Measurements from ENCODE around the gene PSME3IP1. TPM values are rescaled to one million over a fixed set of nuclear protein-coding genes. Genes with fewer than 3 reads are reported as not detected.
A peak's percentile ranks its signal among the peaks of the same experiment; 100 is the strongest.

Gene PSME3IP1
- total RNA-seq, 1 donor from 2014 or later: 80.5 TPM

DNA sequence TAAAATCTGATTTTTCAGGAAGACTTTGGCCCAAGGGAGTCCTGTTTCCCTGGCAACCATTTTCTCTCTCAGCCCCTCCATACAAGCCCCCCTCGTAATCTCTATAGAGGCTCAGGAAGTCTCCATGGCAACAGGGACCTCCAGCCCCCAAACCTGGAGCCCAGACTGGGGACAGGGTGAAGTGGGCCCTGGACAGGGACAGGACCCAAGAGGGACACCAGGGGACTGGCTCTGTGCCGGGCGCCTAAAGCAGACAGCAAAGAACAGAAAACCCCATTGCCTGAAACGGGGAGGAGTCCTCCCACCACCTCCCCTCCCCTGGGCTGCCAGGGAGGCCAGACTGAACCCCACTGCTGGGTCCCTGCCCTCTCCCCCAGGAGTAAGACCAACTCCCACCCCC, 52.8 kb downstream of the PSME3IP1 start:
- no peak for DNase-seq (ENCODE audit: low spot score)
- ATAC-seq: no peak
- intact Hi-C loops (cut with DNase I): no loop called here

DNA sequence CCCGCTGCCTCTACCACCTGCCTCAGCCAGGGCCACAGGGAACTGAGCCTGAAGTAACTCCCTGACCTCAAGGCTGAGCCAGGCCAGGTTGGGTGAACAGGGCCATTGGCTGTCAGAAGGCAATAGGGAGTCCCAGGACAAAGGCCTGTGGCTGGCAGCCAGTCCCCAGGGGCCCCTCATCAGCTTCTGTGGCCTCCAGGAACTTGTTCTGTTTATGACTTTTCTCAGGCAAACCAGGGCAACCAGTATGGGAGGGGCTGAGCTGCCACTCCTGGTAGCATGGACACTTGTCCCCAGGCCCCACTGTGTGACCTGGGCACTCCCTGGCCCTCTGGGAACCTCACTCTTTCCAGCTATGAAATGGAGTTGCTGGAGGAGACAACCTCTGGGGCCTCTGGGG, 53.4 kb downstream of the PSME3IP1 start:
- ATAC-seq (no peak), DNase-seq (ENCODE audit: low spot score) (no peak)
- intact Hi-C loops (cut with DNase I): no loop called here

DNA sequence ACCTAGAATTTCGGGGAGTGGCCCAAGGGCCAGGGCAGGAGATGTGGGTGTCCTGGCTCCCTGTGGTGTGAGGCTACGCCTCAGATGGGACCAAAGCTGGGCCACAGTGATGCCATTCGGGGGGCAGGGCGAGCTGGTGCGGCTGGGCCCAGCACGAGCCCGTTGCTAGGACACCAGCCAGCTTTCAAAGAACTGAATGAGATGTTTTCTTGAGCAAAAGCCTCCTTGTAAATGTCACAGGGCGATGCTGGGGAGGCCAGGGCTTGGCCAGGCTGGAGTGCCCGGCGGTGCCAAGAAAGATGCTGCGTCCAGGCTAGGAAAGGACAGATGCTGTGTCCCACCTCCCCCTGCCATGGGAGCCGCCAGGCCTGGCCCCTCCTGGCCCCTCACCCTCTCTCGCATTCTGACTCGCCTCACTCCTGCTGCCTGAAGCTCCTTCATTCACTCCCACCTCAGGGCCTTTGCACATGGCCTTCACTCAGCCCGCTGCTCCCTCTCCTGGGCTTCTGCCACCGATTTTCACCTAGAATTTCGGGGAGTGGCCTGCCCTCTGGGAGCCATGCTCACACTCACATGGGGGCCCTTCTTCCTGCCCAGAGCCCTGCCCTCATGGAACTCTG, 54.4 kb downstream of the PSME3IP1 start:
- ATAC-seq (peak; percentile 49), DNase-seq (ENCODE audit: low spot score) (no peak)

DNA sequence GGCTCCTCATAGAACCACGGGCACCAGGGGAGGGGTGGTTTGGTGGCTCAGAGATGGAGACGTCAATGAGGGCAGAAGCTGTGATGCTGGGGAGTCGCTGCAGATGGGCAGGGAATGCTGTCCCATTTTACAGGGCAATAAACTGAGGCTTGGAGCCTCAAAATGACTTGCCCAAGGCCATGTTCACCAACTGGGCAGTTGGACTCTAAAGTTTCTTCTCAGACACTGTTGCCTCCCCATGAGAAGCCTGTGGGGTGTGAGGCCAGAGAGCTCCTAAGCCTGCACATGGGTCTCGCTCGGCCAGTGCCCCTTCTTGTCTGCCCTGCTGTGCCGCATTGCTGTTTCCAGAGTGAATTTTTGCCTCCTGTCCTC, 54.9 kb downstream of the PSME3IP1 start:
- DNase-seq (ENCODE audit: low spot score) (no peak), ATAC-seq (no peak)
- intact Hi-C loops (cut with DNase I): no loop called here

More for the DNA sequence above, 54.4 kb downstream of the PSME3IP1 start:
- intact Hi-C loops (cut with DNase I): no loop called here

DNA sequence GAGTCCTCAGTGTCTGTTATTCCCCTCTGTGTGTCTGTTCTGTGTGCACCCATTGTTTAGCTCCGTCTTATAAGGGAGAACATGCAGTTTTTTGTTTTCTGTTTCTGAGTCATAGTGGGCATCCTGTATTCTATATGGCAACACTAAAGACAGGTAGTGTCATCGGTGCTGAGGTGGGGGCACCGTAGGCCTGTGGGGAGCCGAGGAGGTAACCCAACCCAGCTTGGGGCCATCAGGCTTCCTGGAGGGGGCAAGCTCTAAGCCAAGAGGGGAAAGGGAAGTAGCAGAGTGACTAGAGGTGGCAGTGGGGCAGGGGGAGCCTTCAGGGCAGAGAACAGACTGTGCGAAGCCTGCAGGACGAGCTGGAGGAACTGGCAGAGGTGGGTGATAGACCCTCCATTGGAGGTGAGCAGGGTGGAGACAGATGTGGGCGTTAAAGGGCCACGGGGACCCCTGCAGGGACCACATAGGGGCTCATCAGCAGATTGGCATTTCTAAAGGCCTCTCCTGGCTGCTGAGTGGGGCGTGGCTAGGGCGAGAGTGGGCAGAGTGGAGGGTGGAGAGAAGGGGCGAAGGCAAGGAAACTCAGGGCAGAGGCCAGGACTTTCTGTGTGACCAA, 57.0 kb downstream of the PSME3IP1 start:
- ATAC-seq (no peak), DNase-seq (ENCODE audit: low spot score) (no peak)
- intact Hi-C loops (cut with DNase I): no loop called here

DNA sequence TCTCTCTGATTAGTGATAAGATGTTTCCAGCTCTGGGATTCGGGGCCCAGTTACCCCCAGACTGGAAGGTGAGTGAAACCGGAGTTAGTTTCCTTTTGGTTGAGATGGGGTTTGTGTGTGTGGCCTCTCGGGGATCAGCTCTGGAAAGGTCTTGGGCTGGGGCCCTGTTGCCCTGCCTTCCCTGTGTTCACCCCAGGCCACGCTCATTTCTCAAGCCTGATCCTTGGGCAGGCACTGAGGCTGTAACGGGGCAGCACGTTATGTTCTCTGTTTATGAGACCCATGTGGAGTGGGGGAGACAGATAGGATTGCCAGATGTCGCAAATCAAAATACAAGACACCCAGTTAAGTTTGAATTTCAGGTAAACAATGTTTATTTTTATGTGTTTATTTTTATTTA, 58.0 kb downstream of the PSME3IP1 start:
- DNase-seq (ENCODE audit: low spot score): no peak
- ATAC-seq: no peak
- intact Hi-C loops (cut with DNase I): no loop called here

DNA sequence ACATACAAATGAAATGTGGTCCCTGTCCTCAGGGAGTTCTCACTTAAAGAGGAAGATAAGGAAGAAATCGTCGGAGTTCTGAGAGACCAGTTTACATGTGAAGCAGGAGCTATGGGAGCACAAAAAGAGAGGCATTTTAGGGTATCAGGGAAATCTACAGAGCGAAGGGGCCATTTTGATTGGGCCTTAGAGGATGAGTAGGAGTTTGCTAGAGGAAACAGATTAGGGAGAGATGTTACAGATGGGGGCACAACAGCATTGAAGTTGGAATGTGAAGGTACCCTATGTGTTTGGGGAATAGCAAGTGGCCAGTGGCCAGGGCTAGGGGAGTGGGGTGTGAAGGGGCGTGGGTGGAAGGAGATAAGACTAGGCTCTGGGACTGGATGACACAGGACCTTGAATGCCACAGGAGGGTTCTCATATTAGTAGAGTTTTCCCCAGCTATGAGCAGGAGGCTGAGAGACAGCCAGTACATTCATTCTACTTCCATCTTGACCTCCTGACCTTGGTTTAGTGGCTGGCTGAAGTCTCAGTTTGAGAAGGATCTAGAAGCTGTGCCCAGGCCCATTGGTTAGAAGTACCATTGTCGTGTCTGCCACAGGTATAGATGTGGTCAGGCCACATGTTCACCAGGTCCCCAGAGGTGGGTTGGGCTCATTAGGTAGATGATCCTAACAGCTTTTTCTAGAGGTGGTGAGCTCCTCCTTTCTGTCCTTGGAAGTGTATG, 58.6 kb downstream of the PSME3IP1 start:
- ATAC-seq (no peak), DNase-seq (ENCODE audit: low spot score) (no peak)
- intact Hi-C loops (cut with DNase I): no loop called here

DNA sequence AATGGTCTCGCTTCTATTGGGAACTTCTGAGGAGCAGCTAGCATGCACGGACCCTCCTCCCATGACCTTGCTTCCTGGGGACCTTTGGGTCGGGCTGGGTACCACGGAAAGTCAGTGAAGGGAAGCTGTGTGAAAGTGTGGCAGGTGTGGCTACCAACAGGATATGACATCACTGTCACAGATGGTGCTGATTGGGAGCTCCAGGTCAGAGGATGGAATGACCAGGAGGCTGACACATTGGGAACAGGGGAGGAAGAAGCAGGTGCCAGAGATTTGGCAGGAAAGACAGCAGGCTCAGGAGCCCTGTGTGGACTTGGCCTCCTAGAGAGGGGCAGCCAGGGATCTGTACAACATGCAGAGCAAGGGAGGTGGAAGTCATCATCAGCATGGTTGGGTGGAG, 59.4 kb downstream of the PSME3IP1 start:
- intact Hi-C loops (cut with DNase I): no loop called here
- ATAC-seq (no peak), DNase-seq (ENCODE audit: low spot score) (no peak)

DNA sequence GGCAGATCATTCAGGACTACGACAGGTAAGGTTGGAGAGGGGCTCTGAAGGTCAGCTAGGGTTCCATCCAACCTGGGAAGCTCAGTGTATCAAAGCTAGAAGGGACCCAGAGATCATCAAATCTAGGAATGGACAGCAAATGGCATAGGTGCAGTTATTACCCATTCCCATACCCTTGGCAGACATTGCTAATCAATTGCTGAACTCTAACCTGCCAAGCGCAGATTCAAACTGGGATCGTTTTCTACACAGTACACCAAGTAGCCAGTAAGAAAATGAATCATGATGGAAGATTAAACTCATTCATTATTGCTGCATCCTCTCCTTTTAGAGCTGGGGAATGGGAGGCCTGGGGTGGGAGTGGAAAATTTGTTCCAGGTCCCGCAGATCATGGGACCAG, 59.9 kb downstream of the PSME3IP1 start:
- ATAC-seq: no peak
- intact Hi-C loops (cut with DNase I): no loop called here
- no peak for DNase-seq (ENCODE audit: low spot score)

DNA sequence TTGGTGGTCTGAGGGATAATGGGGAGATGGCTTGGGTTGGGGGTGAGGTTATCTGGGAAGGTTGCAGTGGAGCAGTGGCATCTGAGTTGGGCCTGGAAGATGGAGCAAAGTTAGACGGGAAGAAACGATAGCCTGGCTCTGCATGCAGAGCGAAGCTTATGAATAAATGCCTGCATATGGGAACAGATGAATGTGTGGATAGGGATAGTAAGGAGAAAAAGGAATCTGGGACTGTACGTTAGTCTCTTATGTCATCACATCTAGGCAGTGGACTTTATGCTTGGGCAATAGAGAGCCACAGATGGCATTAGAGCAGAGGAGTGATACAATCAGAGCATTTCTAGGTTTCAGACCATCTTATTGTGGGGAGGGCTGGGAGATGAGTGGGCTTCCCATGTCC, 60.5 kb downstream of the PSME3IP1 start:
- no peak for DNase-seq (ENCODE audit: low spot score)
- ATAC-seq: no peak
- intact Hi-C loops (cut with DNase I): no loop called here

DNA sequence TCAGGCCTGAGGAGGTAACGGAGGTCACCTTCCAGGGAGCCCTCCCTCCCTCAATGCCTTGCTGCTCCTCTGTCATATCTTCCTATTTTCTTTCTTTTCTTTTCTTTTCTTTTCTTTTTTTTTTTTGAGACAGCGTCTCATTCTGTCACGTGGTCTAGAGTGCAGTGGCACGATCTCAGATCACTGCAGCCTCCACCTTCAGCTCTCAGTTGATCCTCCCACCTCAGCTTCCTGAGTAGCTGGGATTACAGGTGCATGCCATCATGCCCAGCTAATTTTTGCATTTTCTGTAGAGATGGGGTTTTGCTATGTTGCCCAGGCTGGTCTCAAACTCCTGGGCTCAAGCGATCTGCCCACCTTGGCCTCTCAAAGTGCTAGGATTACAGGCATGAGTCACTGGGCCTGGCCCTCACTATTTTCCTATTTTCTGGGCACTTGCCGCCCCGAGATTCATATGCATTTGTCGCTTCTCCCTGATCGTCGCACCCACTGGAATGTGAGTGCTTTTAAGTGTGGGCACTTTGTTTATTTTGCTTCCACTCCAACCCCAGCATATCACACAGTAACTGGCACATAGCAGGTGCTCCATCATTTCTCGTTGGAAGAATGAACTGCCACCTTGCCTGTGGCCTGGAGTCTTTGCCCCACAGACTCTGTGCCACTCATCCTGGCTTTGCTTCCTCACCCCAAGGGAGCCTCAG, 61.7 kb downstream of the PSME3IP1 start:
- ATAC-seq (no peak), DNase-seq (ENCODE audit: low spot score) (no peak)
- intact Hi-C loops (cut with DNase I): no loop called here

DNA sequence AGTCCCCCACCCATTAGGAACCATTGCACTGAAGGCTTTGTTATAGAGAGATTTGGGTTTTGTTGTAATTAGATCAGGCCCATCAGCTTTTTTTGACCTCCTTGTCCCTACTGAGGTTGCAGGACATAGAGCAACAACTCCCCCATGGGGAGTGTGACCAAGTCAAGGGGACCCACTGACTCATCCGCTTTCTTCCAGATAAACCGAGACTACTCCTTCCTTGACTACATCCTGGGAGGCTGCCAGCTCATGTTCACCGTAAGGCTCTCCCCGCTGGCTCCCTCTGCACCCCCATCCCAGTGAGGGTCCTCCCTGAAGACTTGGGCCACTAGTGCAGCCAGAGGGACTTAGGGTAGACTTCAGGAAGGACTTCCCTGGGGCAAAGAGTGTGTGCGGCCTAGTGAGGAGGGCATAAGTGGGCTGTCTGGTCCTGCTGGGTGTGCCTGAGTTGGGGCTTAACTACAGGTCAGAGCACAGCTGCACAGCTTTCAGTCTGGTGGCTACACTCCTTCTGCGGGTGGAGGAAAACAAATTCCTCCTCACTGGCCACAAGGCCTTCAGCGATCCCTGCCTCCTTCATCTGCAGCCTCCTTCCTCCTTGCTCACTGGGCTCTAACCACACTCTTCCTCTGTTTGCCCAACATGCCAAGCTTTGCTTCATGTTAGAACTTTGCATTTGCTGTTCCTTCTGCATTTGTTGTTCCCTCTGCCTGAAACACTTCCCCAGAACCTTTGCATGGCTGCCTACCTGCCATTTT, 62.4 kb downstream of the PSME3IP1 start:
- ATAC-seq (no peak), DNase-seq (ENCODE audit: low spot score) (no peak)
- intact Hi-C loops (cut with DNase I): no loop called here

DNA sequence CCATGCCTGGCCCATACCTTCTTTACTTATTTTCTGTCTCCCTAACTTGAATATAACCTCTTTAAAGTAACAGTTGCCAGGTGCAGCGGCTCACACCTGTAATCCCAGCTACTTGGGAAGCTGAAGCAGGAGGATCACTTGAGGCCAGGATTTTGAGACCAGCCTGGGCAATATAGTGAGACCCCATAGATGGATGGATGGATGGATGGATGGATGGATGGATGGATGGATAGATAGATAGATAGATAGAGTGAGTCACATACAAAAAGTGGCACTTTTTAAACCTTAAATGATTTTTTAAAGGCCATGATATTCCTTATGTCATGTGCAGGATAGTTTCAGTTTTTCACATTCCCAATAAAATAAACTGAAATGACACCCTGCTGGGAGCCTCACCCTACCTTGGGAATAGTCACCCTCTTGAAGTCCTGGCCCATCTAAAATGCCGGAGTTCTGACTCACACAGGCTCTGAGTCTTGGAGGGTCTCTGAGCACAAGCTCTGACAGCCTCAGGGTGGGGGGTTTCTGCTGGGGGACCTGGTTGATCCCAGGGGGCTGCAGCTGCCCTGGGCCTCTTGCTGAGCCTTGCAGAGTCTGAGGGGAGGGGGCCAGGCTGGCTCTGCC, 67.3 kb downstream of the PSME3IP1 start:
- no peak for ATAC-seq
- no peak for DNase-seq (ENCODE audit: low spot score)
- intact Hi-C loops (cut with DNase I): no loop called here

DNA sequence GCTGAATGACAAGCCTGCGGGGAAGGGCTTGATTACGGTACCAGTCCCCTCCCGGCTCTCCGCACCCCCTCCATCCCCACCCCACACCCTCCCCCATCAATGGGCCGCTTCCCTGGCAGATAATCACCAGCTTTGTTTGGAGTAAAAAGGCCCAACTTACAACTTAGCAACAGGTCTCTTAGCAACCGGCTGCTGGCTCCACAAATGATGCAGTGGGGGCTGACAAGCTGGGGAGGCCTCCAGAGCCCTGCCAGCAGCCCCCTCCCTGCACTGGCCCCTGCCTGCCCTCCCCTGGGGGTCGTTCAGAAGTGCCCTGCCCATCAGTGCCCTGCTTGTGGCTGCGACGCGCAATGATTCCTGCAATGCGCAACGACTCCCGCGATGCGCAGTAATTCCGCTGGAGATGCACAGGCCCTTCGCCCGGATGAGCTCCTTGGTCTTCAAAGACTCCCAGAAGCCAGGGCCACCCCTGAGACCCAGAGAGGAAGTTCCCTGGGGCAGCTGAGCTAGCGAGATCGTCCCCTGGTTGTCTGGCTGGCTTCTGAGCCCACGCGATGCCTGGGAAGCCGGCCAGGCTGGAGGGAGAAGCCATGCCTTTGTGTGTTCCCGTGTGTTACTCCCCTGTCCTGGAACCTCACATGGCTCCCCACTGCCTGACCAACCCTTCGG, 70.2 kb downstream of the PSME3IP1 start:
- intact Hi-C loops (cut with DNase I): no loop called here
- DNase-seq (ENCODE audit: low spot score): peak; percentile 78
- ATAC-seq: peak; percentile 76

DNA sequence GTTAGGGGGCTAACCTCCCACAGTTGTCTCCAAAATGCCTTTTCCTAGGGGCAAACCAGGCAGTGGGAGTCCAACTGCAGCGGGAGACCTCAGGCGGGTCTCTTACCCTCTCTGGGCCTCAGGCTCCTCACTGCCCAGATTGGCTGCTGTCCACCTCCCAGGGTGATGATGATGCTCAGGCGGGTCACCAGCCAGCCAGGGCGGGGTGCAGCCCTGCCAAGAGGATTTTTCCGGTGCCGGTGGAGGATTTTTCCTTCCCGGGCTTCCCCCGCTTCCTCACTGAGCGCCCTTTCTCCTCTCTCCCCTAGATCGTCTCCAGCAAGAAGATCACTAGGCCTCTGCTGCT, 70.7 kb downstream of the PSME3IP1 start:
- DNase-seq (ENCODE audit: low spot score) (no peak), ATAC-seq (peak; percentile 11)
- intact Hi-C loops (cut with DNase I): no loop called here

DNA sequence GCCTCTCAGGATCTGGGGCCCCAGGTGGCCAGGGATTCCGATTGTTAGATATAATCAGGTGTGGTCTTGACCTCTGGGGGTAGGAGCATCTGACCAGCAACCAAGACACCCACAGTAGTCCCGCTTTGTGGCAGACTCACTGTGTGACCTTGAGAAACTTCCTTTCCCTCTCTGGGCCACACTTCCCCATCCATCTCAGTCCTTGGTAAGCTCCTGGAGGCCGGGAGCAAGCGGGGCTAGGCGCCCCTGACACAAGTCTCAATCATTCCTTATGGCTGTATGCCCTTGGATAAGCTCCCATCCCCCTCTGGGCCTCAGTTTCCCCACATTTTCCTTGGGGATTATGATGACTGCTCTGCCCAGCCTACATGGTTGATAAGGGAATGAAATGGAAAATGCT, 72.2 kb downstream of the PSME3IP1 start:
- intact Hi-C loops (cut with DNase I): no loop called here
- no peak for ATAC-seq
- DNase-seq (ENCODE audit: low spot score): no peak

DNA sequence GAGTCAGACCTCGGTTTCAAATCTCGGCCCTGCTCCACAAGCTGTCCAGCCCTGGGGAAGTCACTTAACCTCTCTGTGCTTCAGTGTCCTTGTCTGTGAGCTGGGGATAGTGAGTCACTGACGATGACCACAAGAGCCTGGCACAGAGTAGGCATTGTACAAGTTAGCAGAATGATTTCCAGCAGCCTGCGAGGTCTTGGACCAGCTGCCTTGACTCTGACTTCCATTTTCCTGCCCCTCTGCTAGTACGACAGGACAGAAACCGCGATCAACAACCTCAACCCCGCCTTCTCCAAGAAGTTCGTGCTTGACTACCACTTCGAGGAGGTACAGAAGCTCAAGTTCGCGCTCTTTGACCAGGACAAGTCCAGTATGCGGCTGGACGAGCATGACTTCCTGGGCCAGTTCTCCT, 72.8 kb downstream of the PSME3IP1 start:
- intact Hi-C loops (cut with DNase I): no loop called here
- no peak for DNase-seq (ENCODE audit: low spot score)
- no peak for ATAC-seq

DNA sequence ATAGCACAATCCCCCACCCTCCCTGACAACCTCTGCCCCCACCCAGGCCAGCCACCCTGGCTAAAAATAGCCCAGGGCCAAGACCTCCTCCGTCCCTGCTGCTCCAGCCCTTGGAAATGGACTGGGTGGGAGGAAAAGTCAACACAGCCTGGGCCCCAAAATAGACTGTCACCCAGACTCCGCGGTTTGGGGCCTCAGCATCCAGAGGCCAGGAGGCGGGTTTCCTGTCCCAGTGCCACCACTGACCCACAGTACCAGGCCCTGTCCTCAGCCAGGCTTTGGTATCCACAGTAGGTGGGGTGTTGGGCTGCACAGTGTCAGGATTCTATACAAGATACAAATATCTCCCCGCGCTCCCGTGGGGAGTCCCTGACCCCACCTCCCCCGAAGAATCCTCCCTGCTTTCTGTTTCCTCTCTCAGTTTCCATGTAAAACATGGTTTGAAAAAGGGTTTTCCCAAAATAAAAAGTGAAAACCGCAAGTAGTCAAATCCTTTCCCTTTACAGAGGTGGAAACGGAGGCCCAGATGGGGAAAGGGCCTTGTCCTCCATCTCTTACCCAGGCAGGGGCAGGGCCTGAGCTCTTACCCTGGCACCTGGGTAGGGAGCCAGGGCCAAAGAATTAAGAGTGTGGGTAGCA, 73.3 kb downstream of the PSME3IP1 start:
- ATAC-seq: no peak
- intact Hi-C loops (cut with DNase I): no loop called here

More for the DNA sequence above, 73.3 kb downstream of the PSME3IP1 start:
- DNase-seq (ENCODE audit: low spot score): no peak
